IPS-11a (cell line): ENCODE data around the gene TKT.
"Not testable (repeated sequence)": the region's sequence is repeated elsewhere in the genome, so short reads cannot be mapped to it uniquely, and the experiment has no call there.

Experiments used
- H3K4me3 ChIP-seq: one replicate; pipeline ENCODE4 v1.5.1; 2013; ENCODE audit warnings: low read depth, low read length, control low read depth

TKT gene

DNA sequence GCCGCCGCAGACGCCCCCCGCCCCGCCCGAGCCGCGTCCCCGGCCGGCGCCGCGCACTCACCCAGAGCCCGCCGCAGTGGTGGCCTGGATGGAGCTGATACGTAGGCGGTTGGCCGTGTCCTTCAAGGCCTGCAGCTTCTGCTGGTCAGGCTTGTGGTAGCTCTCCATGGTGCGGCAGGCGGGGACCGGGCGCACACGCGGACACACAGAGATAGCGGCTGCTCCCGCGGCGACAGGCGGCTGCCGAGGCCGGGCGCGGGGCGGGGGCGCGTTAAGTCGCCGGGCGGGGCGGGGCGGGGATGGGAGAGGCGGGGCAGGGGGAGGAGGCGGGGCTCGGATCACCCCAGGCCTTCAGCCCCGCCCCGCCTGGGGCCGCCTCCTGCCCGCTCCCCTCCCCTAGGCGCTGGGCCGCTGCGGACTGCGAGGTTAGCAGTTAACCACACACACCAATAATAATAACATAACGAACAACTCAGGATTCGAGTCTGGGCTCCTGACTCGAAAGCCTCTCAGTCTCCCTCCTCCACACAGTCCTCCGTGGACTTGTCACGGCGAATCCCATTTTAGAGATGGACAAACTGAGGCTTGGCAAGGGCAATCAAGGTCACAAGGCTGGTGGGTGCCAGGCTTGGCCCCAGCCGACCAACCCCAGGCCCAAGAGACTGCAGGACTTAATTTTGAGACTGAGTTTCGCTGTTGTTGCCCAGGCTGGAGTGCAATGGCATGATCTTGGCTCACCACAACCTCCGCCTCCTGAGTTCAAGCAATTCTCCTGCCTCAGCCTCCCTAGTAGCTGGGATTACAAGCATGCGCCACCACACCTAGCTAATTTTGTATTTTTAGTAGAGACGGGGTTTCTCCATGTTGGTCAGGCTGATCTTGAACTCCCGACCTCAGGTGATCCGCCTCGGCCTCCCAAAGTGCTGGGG is at the start of gene TKT:
Gene TKT (minus strand): TSS at position 248 of the 929 bp plus-strand sequence. CDS start 80 bp downstream, at position 168.
- peak within 1 kb of the TSS; percentile 94 for H3K4me3 ChIP-seq

DNA sequence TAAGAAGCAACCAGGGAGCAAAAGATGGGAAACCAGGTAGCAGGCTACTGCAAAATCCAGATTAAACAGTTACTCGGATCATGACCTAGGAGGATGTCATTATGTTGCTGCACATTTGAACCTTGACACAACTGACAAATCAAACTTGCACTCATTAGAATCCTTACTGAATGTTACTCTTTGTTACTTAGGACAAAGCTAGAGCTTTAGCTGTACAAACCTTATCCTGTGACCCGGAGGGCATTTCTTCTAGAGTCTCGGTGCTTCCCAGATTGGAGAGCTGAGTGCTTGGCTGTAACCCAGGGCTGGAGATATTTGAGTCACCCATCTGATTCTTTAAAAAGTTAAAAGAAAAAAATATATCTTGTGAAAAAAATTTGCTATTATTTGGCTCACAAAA is 48.1 kb upstream of the TKT start:
- no peak overlapping the region for H3K4me3 ChIP-seq

GRCh38 chr3:53303549-53303948 is 47.7 kb upstream of the TKT start:
- no peak overlapping the region for H3K4me3 ChIP-seq

DNA sequence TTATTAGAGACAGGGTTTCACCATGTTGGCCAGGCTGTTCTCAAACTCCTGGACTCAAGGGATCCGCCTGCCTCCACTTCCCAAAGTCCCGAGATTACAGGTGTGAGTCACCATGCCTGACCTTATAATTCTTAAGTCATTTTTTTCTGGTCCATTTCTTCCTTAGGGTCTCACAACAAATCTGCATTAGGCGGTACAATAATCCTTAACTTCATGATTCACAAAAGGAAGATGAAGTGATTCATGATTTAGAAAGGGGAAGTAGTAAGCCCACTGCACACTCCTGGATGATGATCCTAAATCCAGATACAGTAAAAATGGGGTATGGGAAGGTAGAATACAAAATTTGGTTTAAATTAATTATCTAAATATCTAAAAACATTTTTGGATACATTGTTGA is 45.0 kb upstream of the TKT start:
- H3K4me3 ChIP-seq: no peak overlapping the region

DNA sequence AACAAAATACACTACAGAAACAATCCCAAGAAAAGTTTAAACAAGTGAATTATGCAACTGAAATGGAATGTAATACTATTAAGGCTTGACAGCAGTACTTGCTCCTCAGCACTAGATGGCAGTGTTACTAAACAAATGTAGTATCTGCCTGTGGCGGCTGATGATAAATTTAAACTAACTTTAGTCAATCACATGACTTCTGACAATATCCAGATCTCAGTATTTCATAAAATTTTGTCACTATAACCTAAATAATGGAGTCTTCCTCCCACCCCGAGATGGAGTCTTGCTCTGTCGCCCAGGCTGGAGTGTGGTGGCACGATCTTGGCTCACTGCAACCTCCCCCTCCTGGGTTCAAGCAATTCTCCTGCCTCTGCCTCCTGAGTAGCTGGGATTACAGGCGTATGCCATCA is 43.8 kb upstream of the TKT start:
- H3K4me3 ChIP-seq: not testable (repeated sequence)

GRCh38 chr3:53295410-53295809 is 39.6 kb upstream of the TKT start:
- no peak overlapping the region for H3K4me3 ChIP-seq

DNA sequence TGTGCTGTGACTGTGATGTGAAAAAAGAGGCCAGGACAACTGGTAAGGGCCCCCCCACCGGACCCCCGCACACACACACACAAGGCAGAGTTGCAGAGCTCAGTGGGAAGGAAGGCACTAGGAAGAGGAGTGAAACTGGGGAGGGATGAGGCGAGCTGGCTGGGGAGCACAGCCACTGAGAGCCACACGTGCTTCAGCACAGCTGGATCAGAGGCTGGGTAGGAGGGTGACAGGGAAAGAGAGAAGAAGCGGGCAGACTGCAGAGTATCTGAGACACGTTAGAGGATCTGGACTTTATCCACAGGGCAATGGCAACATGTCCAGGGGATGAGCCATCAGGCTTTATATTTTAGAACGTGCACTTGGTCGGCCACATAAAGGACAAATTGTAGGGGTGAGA is 38.0 kb upstream of the TKT start:
- H3K4me3 ChIP-seq: no peak overlapping the region

DNA sequence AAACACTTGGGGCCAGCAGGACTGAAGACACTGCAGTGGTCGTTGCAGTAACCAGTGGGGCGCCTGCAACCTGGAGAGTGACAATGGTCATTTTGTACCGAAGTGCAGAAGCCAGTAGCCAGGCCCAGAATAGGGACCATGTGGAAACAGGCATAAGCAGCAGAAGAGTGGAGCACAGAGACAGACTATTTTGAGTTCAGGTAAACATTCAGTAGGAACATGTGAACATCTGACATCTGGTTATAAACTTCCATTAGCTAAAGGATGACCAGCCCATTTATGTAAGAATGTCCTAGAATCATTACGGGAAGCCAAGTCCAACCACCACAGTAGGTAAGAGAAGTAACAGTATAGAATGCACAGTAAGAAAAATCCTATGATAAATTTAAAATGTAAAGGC is 32.4 kb upstream of the TKT start:
- H3K4me3 ChIP-seq: no peak overlapping the region

GRCh38 chr3:53287131-53287629 is 31.4 kb upstream of the TKT start:
- no peak overlapping the region for H3K4me3 ChIP-seq

DNA sequence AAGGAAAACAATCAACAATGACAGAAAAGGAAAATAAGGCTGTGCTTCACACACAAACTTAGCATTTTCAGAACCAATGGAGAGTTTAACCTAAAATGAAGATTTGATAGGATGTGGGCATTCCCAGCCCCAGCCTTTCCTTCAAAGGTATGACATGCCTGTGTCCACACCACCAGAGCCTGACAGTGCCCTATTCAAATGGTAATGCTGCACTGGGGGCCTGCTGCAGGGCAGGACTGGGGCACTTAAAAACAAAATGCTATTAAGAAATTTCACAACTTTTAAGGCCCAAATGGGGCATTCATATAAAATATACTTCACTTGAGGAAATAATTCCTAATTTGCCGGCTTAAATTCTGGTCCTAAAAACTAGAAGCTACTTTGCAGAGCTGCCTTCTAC is 30.9 kb upstream of the TKT start:
- no peak overlapping the region for H3K4me3 ChIP-seq

- H3K4me3 ChIP-seq: no peak overlapping the region
Measured at GRCh38 chr3:53282581-53282980, 26.8 kb upstream of the TKT start.

- H3K4me3 ChIP-seq: no peak overlapping the region
Measured at GRCh38 chr3:53278667-53279066, 22.8 kb upstream of the TKT start.

- no peak overlapping the region for H3K4me3 ChIP-seq
Measured at GRCh38 chr3:53274938-53275605, 19.2 kb upstream of the TKT start.

DNA sequence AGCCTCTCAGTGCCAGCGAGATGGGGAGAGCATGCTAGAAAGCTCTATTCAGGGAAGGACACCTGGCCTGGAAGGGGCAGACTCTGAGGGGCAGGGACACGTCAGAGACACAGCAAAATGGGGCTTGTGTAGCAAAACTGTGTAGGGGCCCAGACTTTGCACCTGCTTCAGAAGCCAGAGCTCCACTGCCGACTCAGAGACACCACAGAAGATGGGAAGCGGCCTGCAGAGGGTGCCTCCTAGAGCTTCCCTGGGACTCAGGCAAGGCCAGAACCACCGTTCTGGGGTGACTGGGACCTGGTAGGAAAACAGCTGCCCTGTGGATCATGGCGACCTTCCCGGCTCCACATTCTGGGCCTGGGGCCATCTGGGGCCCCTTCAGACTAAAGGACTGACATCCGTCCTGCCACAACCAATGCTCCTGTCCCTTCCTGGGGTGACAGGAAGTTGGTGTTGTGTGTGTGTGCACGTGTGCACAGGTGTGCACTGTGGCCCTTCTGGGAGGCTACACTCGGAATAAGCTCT is 17.4 kb upstream of the TKT start:
- H3K4me3 ChIP-seq: no peak overlapping the region

- no peak overlapping the region for H3K4me3 ChIP-seq
Measured at GRCh38 chr3:53269888-53270880, 14.4 kb upstream of the TKT start.

GRCh38 chr3:53269193-53269592 is 13.4 kb upstream of the TKT start:
- not testable (repeated sequence) for H3K4me3 ChIP-seq

GRCh38 chr3:53267766-53268165 is 11.9 kb upstream of the TKT start:
- no peak overlapping the region for H3K4me3 ChIP-seq

DNA sequence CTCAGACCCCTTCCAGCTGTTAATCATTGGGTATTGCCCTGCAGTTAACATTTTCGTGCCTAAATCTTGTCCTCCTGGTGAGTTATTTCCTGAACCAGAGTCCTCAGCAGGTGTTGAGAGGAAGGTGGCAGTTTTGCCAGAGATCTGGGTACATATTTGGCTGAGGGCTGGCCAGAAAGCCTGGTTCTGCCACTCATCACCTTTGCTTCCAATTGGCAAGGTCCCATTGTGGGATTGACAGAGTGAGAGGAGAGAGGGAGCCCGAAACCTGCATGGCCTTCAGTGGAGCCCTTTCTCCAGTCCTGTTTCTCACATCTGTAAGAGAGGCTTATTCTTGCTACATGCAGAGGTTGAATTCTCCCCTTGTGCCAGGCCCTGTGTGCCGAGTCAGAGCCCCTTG is 8.9 kb upstream of the TKT start:
- no peak overlapping the region for H3K4me3 ChIP-seq

- H3K4me3 ChIP-seq: no peak overlapping the region
Measured at GRCh38 chr3:53263907-53264306, 8.1 kb upstream of the TKT start.

GRCh38 chr3:53261712-53262111 is 5.9 kb upstream of the TKT start:
- H3K4me3 ChIP-seq: no peak overlapping the region
